Astrocyte of the cerebellum (primary cell): ENCODE measurements around the gene IFFO2.
A peak's percentile ranks its signal among the peaks of the same experiment; 100 is the strongest.

Source experiments
- DNase-seq: peaks from one replicate; pipeline ENCODE4 v3.0.0-alpha.2; 2011; ENCODE audit warnings: low read depth
- H3K4me3 ChIP-seq: 2 replicates; pipeline ENCODE4 v1.5.1; 2011; ENCODE audit warnings: mild to moderate bottlenecking, low read depth, low read length, moderate library complexity
- CTCF ChIP-seq: IDR thresholded peaks from 2 replicates; pipeline ENCODE4 v1.5.1; 2012; ENCODE audit warnings: low read length, low read depth, moderate library complexity, mild to moderate bottlenecking; ENCODE audit errors: missing control alignments
- in situ Hi-C: cut with HindIII; loops from 2 replicates; pipeline ENCODE4 v1.10.0; 2017; ENCODE audit warnings: low sequenced_read_pairs

Gene IFFO2

DNA sequence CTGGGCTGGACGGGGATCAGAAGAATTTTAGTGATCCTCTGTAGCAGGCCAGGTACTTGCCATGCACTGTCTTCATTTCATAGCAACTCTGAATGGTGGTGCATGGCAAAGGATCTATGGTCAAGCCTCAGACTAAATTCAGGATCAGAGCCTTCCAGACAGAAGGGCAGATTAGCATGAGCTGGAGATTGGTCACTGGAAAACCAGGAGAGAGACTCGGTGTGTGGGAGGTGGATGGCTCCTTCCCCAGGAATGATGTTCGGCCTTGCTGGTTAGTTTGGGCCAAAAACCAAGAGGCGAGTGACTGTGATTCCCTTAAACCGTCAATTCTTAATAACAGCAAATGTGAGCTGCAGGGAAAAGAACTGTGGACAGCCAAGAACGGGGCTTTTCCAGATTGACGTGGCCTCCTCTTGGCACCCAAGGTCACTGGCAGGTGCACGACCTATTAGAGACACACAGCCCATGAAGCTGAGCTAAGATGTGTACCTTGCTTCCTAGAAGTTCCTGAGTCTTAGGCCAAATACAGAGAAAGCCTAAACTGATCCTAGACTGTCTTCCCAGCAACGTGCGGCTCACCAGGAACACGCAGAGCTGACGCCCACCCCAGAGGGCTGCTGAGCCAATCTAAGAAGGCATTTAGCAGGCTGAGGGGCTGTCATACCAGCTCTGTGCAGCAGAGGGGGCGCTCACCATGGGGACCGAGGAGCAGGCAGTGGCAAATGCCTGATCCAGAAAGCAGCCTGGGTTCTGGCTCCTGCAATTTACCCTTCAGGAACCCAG is 72.6 kb downstream of the IFFO2 start:
- TF ChIP-seq CTCF: peak; percentile 98
- DNase-seq: no peak
- in situ Hi-C loops: no loop called here
- H3K4me3 ChIP-seq: no peak overlapping the region

DNA sequence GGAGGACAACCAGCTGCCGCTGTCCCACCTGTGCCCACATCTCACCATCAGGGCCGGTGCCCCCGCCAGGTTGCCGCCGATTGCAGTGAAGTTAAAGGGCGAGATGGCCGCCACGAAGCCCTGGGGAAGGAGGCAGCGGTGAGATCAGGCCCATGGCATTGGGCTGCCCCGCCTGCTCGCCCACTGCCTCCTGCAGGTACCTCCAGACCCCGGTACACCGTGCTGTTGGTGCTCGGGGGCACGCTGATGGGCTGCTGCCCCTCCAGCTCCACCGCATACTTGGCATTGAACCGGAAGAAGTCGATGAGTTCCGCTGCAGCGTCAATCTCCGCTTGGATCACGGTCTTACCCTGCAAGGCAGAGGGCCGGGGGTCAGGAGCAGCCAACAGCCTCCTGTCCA is 73.4 kb downstream of the IFFO2 start:
- no peak for TF ChIP-seq CTCF
- in situ Hi-C loops: no loop called here
- DNase-seq: no peak
- no peak overlapping the region for H3K4me3 ChIP-seq

- DNase-seq: no peak
- in situ Hi-C loops: no loop called here
- no peak for TF ChIP-seq CTCF
- H3K4me3 ChIP-seq: no peak overlapping the region
Observed at GRCh38 chr1:18882486-18882885, 74.0 kb downstream of the IFFO2 start.

DNA sequence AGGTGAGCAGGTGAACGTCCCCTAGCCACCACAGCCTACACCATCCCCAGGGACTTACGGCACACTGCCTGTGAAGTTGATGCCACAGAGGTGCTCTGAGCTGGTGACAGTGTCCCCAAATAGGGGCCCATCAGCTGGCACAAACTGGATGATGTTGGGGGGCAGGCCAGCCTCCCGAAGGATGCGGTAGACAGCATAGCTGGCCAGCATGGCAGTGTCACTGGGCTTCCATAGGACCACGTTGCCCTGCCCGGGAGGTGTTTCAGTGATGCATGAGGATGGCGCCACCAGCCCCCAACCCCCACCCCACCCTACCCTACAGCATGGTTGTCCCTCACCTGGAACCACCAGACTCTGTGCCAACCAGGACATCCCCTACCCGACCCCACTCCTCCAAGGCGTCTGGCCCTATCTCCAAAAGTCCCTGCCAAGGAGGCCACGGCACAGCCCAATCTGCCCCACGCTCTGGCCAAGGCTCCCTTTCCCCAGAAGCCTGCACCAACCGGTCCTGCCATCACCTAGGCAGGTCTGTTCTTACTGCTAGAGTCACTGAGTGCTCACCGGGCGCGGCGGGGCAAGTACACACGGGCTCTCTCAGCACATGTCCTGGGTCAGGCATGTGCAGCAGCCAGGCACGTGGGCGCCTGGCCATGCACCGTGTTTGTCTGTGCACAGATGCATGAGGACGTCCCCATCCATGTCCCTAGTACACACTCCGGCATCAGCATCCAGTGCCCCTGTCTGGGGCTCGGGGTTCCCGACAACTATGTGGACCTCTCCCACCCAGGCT is 74.6 kb downstream of the IFFO2 start:
- DNase-seq: no peak
- in situ Hi-C loops: no loop called here
- TF ChIP-seq CTCF: no peak

DNA sequence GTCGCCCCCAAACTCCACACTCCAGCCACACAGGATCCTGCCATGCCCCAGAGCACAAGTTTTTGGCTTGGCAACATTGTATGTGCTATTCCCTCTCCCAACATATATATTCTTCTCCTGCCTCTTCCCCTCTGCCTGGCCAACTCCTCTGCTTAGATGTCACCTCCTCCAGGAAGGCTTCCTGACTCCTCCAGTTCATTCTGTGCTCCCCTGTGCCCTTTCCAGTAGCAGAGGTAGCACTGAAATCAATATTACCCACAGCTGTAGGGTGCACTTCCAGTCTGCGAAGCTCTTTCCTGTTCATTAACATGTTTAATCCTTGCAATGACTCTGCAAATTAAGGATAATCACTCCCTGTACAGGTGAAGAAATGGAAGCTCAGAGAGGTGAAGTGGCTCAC is 75.3 kb downstream of the IFFO2 start:
- no peak for DNase-seq
- in situ Hi-C loops: no loop called here
- no peak for TF ChIP-seq CTCF
- no peak overlapping the region for H3K4me3 ChIP-seq

More for the DNA sequence above, 74.6 kb downstream of the IFFO2 start:
- no peak overlapping the region for H3K4me3 ChIP-seq

DNA sequence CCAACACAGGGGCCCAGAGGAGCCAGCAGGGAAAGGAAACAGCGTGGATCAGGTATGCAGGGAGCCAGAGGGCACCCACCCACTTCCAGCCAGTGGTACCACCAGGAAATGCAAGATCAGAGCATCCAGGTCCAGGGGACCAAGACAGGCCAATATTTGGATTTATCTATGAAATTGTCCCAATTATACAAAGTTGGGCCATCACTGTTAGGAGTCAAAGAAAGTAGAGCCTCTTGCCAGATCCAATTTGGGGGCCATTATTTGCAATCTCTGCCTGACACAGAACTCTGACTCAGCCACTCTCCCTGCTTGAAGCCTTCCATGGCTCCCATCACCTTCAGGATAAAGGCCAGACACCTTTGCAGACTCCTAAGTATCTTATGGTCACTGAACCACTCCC is 75.9 kb downstream of the IFFO2 start:
- H3K4me3 ChIP-seq: no peak overlapping the region
- no peak for DNase-seq
- TF ChIP-seq CTCF: no peak
- in situ Hi-C loops: no loop called here
